GM12874 (cell line): ENCODE results near the gene NOS3.

Experiments
- TF ChIP-seq, protein P1 (sequence below): IDR thresholded peaks from 2 replicates; pipeline ENCODE4 v1.5.1; 2011; ENCODE audit warnings: low read depth, mild to moderate bottlenecking, control low read depth, low read length, moderate library complexity; ENCODE audit not compliant: insufficient read depth

NOS3 gene

DNA sequence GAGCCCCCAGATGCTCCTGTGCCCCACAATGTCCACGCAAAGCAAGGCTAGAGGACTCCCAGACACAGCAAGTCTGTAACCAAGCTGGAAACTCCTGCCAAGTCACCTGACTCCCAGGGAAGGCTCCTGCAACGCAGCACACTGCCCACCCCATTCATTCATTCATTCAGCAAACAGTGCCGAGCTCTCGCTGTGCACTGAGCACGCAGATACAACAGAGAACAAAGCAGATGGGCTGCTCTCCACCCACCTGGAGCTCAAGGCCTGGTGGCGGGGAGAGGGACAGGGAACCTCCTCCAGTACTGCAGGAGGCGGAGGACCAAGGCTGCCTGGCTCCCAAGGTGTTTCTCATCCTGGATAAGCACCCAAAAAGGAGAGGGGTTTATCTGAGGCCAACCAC is 21.3 kb upstream of the NOS3 start:
- TF ChIP-seq, protein P1, sequence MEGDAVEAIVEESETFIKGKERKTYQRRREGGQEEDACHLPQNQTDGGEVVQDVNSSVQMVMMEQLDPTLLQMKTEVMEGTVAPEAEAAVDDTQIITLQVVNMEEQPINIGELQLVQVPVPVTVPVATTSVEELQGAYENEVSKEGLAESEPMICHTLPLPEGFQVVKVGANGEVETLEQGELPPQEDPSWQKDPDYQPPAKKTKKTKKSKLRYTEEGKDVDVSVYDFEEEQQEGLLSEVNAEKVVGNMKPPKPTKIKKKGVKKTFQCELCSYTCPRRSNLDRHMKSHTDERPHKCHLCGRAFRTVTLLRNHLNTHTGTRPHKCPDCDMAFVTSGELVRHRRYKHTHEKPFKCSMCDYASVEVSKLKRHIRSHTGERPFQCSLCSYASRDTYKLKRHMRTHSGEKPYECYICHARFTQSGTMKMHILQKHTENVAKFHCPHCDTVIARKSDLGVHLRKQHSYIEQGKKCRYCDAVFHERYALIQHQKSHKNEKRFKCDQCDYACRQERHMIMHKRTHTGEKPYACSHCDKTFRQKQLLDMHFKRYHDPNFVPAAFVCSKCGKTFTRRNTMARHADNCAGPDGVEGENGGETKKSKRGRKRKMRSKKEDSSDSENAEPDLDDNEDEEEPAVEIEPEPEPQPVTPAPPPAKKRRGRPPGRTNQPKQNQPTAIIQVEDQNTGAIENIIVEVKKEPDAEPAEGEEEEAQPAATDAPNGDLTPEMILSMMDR, result no peak

DNA sequence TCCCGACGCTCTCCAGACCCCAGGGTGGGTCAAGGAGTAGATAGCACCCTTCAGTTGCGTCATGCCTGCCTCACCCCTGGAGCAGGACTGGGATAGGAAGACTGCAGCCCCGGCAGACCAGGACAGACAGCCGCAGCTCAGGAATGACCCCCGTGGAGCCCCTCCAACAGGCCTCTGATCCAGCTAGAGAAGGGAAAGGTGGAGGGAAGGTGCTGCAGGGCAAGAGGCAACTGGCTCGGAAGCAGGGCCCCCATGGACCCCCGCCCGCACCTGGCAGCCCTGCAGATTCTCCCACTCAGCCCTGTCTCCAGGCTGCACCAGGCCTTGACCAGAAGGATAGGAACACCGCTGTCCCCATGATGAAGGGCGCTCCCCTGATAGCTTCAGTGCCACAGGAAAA is 20.4 kb upstream of the NOS3 start:
- TF ChIP-seq, protein P1, result no peak

- TF ChIP-seq, protein P1, result no peak
Measured at GRCh38 chr7:150971242-150972022, 19.4 kb upstream of the NOS3 start.

- TF ChIP-seq, protein P1, result no peak
Measured at GRCh38 chr7:150972023-150972468, 18.8 kb upstream of the NOS3 start.

DNA sequence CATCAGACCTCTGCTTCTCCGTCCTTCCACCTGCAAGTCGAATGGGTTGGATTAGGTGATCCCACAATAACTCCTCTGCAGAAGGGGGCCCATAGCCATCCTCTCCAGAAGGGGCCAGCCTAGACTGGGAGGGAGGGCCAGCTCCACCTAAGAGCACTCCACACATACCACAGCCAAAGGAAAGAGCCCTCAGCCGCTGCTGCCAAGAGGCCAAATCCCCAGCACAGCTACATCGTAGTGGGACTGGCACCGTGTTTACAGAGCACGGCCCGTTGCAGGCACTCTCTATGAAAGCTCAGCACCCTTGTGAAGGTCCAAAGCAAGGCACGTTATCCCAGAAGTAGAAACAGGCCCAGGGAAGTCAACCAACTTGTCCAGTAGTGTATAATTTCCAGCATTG is 18.1 kb upstream of the NOS3 start:
- TF ChIP-seq, protein P1, result no peak

DNA sequence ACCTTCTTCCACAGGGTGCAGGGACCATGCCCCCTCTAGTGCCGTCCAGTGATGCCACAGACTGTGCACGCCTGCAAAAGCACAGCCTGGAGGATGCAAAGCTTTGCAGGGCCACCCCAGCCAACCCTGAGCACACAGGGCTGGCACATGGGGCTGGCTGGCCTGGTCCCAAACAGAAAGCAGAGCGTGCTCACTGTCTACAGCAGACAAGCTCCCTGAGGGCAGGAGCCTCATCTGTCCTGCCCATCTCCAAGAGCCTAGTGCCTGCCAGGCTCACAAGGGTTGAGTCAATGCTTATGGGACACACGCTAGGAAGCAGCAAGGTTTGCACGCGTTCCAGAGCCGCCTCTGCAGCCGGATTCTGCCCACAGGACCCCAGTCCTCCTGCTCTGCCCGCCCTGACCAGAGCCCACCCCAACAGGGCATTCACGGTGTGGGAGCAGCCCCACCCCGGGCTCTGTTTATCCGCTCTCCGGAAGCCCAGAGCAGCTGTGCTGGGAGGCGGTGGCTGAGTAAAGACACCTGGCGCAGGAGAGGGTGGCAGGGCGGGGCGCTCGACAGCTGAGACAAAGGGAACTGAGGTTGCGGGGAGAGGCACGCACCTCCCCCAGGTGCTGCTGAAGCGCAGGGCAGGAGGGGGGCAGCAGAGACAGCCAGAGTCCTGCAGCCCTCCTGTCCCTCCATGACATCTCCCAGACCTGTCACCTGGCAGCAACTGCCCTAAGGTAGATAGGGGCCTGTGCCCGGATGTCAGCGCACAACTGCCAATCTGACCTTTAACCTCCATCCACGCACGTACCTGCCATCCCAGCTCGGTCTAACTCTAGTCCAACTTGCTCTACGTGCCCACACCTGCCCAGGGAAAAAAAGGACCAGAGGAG is 17.0 kb upstream of the NOS3 start:
- TF ChIP-seq, protein P1, result no peak
